Measurements from ENCODE around the gene MYO10. TPM values are rescaled to one million over a fixed set of nuclear protein-coding genes. Genes with fewer than 3 reads are reported as not detected.

The MYO10 gene
- polyA plus RNA-seq, 3 donors = 7.6 to 15.9 (median 9.3) TPM

- WGBS, 3 donors = 70 to 73% (median 72%) methylated on average over 7 of the region's 7 CpGs
- H3K27ac ChIP-seq (ENCODE audit: low read depth, low read length) = no peak overlapping the region
Measured at GRCh38 chr5:16690243-16690852, 245.7 kb downstream of the MYO10 start.

- 32 to 81% (median 61%) methylated on average over 2 of the region's 2 CpGs for WGBS, 3 donors
- no peak overlapping the region for H3K27ac ChIP-seq (ENCODE audit: low read depth, low read length)
Measured at GRCh38 chr5:16687898-16688297, 248.2 kb downstream of the MYO10 start.

DNA sequence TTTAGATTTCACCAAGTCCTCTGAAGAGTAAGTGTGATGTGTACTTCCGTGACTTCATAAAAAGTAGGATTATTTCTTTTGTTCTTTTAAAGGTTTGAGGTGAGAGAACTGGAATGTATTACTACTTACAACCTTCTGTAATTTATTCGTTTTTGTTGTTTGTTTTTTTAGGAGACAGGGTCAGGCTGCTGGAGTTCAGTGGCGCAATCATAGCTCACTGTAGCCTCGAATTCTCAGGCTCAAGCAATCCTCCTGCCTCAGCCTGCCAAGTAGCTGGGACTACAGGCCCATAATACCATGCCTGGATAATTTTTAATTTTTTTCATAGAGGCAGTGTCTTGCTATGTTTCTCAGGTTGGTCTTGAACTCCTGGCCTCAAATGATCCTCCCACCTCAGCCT, 251.0 kb downstream of the MYO10 start:
- WGBS, 3 donors = 73 to 88% (median 87%) methylated on average over 4 of the region's 4 CpGs
- H3K27ac ChIP-seq (ENCODE audit: low read depth, low read length) = no peak overlapping the region

DNA sequence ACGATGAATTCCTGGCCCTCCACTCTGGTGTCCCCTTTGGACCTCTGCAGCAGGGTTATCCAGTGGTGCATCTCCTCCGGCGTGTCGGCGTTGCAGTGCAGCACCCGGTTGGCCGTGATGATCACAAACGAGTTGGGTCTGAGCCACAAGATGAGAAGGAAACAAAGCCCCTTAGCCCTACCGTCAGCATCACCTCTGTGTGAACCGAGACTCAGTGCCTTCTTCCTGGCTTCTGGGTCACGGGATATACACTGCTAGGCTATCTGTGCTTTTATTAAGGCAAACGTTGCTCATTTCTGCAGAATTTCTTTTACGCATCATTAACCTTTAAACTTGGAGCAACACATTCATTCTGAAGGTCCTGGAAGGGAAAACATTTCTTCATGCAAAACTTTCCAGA, 254.2 kb downstream of the MYO10 start:
- 86 to 89% (median 88%) methylated on average over 13 of the region's 13 CpGs for WGBS, 3 donors
- no peak overlapping the region for H3K27ac ChIP-seq (ENCODE audit: low read depth, low read length)

DNA sequence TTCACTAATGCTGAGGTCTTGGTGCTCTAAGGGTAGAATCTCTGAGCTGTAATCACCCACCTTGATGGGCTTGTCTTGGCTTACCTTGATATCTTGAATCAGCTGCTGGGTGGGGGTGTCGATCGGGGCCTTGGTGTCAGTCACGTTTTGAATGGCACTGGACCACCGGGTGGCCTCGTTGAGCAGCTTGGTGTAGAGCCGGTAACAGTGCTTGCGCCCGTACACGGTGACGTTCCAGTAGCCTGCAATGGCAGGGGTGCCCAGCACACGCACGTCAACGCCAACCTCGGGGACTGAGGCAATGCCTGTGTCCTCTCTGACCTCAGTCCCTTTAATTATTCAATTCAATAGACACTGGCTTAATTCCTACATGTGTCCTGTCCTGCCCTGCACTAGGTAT, 256.2 kb downstream of the MYO10 start:
- H3K27ac ChIP-seq (ENCODE audit: low read depth, low read length) = no peak overlapping the region
- 82 to 87% (median 86%) methylated on average over 14 of the region's 14 CpGs for WGBS, 3 donors

DNA sequence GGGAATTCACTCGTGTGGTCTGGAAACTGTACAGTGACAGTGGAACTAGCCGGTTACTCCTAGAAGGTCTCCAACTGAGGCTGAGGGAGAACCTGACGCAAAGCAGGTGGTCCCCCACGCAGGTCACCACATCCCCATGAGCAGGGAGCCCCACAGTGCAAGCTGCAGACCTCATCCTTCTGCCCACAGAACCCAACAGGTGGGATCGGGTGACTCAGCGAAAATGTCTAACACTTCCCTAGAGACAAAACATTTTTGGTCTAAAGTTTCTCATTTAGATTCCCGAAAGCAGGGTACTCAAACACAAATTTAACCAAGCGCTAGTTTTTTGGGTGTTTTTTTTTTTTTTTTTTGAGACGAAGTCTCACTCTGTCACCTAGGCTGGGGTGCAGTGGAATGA, 256.9 kb downstream of the MYO10 start:
- no peak overlapping the region for H3K27ac ChIP-seq (ENCODE audit: low read depth, low read length)
- 81 to 94% (median 88%) methylated on average over 9 of the region's 9 CpGs for WGBS, 3 donors

DNA sequence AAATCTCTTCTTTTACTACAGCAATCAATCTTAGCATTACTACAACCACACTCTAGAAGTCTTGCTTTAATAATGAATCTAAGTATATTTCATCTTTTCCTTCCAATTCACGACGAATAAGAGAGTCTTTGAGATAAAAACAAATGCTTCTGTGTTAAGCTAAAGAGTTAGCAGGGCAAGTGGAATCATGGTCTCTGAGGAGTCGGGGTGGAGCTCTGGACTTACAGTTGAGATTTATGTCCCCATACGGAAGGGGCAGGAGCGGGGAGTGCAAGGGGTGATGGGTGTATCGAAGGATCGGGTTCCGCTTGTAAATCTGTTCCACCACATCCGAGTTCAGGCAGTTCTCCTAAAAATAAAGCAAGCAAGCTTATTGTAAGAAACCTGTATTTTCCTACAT, 260.3 kb downstream of the MYO10 start:
- no peak overlapping the region for H3K27ac ChIP-seq (ENCODE audit: low read depth, low read length)
- 71 to 83% (median 78%) methylated on average over 9 of the region's 9 CpGs for WGBS, 3 donors

GRCh38 chr5:16674750-16675149, 261.3 kb downstream of the MYO10 start:
- 77 to 92% (median 89%) methylated on average over 8 of the region's 8 CpGs for WGBS, 3 donors
- H3K27ac ChIP-seq (ENCODE audit: low read depth, low read length) = no peak overlapping the region

DNA sequence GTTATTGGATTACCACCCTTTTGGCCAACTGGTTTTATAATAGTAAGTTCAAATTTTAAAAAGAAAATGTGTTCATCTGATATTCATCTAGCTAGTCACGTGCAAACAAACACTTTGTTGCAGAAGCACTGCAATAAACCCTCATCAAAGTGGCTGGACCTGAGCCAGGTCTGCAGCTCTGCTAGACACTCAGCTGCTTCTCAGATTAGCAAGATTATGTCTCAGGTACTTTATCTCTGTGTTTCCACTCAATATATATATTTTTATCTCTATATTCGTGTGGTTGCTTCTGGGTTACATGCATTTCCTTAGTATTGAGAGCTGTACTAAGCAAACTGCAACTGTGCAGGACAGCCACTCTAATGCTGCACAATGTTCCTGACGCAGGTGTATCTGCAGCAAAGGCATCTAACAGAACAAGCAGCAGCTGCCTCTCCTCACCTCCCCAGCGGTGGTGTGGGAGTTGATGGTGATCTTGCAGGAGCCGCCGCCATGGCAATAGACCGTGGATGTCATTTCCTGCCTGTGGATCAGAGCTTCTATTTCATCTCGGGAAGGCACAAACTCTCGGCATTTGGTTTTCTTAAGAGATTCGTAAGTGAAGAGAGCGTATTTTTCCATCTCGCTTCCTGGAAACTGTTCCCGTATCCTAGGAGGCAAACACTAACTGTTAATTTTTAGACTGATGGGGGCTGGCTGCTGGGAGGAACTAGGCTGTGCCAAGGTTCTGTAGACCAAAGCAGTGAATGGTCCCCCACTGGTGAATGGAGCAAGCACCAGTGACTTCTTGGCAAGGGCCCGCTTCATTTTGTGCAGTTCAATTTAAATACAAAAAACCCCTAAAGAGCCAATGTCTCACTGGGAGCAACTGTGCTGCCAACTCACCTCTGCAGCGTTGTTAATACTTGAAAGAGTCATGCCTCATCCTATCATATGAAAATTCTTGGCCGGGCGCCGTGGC, 262.6 kb downstream of the MYO10 start:
- WGBS, 3 donors = 83 to 89% (median 84%) methylated on average over 18 of the region's 18 CpGs
- no peak overlapping the region for H3K27ac ChIP-seq (ENCODE audit: low read depth, low read length)

GRCh38 chr5:16671208-16671607, 264.9 kb downstream of the MYO10 start:
- WGBS, 3 donors = 43 to 85% (median 81%) methylated on average over 7 of the region's 7 CpGs
- H3K27ac ChIP-seq (ENCODE audit: low read depth, low read length) = no peak overlapping the region

DNA sequence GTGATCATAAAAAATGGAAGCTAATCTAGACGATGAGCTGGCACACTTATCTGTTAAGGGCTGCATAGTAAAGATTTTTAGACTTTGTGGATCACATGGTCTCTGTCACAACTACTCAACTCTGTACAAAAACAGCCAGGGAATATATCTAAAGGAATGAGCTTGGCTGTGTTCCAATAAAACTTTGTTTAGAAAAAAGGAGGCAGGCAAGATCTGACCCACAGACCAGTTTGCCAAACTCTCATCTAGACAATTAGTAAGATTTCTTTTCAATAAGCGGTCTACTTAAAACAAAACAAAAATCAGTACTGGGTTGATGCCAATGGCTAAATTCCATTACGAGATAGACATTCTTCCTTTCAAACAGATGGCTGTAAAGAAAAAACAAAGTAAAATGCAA, 266.3 kb downstream of the MYO10 start:
- H3K27ac ChIP-seq (ENCODE audit: low read depth, low read length) = no peak overlapping the region
- 31 to 56% (median 36%) methylated on average over 3 of the region's 3 CpGs for WGBS, 3 donors

DNA sequence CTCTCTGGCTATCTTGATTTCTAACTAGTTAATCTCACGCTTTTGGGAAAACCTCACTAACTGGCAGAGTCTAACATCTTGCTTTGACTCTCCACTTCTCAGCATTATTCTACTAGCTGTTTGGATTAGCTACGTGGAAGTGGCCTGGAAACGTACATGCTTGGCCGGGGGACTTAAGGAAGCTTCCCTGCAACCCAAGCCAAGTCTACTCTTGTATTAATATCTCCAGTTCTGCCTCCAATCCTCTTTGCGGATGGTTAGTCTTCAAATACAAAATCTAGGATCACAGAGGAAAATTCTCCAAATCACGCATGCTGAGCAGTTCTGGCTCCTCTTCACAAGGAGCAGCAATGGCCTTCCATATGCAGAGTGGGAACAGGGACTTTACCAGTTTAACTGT, 267.5 kb downstream of the MYO10 start:
- no peak overlapping the region for H3K27ac ChIP-seq (ENCODE audit: low read depth, low read length)
- 88% methylated on average over 6 of the region's 6 CpGs for WGBS, 3 donors

GRCh38 chr5:16668194-16668593, 267.9 kb downstream of the MYO10 start:
- no peak overlapping the region for H3K27ac ChIP-seq (ENCODE audit: low read depth, low read length)
- WGBS, 3 donors = 94 to 97% (median 96%) methylated on average over 11 of the region's 11 CpGs

DNA sequence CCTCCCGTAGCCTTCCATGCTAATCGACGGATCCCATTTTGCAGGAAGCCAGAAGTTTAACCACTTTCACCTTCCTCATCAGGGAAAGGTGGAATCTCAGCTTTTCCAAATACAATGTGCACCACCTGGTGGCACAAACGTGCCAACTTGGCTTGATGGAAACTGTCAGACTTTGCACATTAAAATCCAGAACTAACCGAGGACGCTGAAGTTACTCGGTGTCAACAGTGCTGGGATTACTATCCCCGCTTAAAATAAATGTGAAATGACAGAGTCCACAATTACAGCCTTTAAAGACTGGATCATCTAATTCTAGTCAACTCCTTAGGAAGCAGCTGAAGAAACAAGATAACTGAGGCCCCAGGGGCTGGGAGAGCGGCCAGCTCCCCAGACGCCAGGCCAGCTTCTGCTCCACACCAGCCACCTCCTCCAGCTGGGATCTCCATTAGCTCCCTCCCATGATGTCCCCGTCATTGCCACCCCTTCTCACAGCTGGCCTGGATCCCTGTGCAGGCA, 269.1 kb downstream of the MYO10 start:
- no peak overlapping the region for H3K27ac ChIP-seq (ENCODE audit: low read depth, low read length)
- 28 to 57% (median 50%) methylated on average over 11 of the region's 11 CpGs for WGBS, 3 donors

DNA sequence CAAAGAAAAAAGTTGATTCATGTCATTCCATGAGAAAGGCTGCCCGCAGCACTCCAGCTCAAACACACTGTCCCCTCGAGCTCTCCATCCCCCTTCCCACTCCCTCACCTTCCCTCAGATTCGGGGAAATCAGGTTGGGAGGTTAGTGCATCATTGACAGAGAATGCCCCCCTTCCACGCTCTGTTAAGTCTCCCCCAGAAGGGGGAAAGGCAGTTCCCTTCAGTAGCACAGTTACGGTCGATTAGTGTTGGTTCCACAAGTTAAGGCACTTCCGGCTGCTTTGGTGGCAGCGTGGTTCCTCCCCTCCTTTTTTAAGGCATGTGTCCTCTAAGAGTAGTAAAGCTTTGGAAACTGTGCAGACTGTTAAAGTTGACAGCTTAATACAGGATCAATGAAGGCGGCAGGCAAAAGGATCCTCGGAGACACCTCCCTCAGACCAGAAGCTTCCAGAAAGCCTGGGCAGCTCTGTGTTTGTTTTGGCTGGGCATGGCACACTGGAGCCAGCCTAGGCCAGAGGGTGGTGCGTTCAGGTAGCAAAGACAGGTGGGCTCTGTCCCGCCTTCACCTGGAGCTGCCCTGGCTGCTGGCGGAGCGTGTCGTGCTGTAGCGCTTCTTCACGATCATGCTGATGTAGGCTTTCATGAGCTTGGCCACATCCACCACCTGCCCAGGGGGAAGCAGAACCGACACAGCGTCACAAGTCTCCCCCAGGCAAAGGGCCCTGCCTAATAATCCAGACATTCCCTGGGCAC, 269.8 kb downstream of the MYO10 start:
- no peak overlapping the region for H3K27ac ChIP-seq (ENCODE audit: low read depth, low read length)
- 60 to 92% (median 91%) methylated on average over 19 of the region's 19 CpGs for WGBS, 3 donors

- H3K27ac ChIP-seq (ENCODE audit: low read depth, low read length) = no peak overlapping the region
- WGBS, 3 donors = 39 to 54% (median 53%) methylated on average over 3 of the region's 3 CpGs
Measured at GRCh38 chr5:16665601-16666000, 270.5 kb downstream of the MYO10 start.

- 95 to 96% (median 96%) methylated on average over 5 of the region's 5 CpGs for WGBS, 3 donors
- H3K27ac ChIP-seq (ENCODE audit: low read depth, low read length) = no peak overlapping the region
Measured at GRCh38 chr5:16664368-16664767, 271.7 kb downstream of the MYO10 start.

DNA sequence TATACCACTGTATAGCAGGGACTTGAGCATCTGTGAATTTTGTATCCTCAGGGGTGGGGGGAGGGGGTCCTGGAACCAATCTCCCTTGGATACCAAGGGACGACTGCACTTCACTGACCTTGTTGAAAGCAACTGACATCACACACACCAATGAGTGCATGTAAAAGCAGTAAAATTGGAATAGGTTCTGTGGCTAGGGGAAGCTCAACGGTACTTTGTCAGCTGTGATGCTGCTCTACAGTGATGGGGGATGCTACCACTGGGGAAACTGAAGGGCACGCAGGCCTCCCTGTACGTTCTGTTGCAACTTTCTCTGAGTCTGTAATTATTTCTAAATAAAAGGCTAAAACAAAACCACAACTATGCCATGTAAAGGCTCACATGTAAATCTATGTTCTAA, 272.2 kb downstream of the MYO10 start:
- WGBS, 3 donors = 69 to 92% (median 75%) methylated on average over 4 of the region's 4 CpGs
- no peak overlapping the region for H3K27ac ChIP-seq (ENCODE audit: low read depth, low read length)

DNA sequence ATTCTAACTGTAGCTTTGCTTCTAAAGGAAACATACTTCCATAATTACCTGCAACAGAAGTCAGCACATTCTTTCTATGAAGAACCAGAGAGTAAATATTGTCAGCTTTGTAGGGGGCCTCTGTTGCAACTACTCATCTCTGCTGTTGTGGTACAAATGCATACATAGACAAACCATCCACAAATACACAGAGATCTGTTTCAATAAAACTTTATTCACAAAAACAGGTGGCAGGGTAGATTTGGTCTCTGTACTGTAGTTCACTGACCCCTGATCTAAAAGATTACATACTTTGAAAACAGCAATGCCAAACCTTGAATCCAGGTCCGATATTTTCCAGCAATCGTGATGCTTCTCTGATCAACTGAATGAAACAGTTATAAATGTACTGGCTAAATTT, 274.4 kb downstream of the MYO10 start:
- no peak overlapping the region for H3K27ac ChIP-seq (ENCODE audit: low read depth, low read length)
- WGBS, 3 donors = 95 to 98% (median 95%) methylated on average over 2 of the region's 2 CpGs

Measured in adipose tissue (tissue), 3 donors.